Fibroblast of lung (primary cell): ENCODE data around the gene LASP1.

Experiments
- CTCF ChIP-seq, 2 donors: IDR thresholded peaks in 1 of 2; conservative IDR thresholded peaks in 1 of 2; 1 replicate in 1 of 2; 2 replicates in 1 of 2; pipeline ENCODE4 v1.5.1; 2011 to 2012; ENCODE audit warnings: low read length in 2 of 2, control low read depth in 1 of 2, inconsistent platforms in 1 of 2, low read depth in 1 of 2, mild to moderate bottlenecking in 1 of 2
- EZH2 ChIP-seq: IDR thresholded peaks from 2 replicates; pipeline ENCODE4 v1.5.1; 2012; ENCODE audit warnings: low read length, control low read depth, mild to moderate bottlenecking; ENCODE audit errors: missing control alignments

GRCh38 chr17:38958326-38958725 is 88.5 kb downstream of the LASP1 start:
- TF ChIP-seq CTCF (conservative IDR thresholded peaks at IDR 0.05 in 1 of 2, IDR thresholded peaks at IDR 0.05 in 1 of 2; ENCODE audit: low read depth in 1 of 2, low read length in 2 of 2) (no peak), EZH2 (no peak)
